ENCODE results near the gene ST3GAL3. TPM values are rescaled to one million over a fixed set of nuclear protein-coding genes. Genes with fewer than 3 reads are reported as not detected.

Gene ST3GAL3
- total and polyA plus RNA-seq, 2 of the 13 experiments (the other 11 are each of a cell fraction or from before 2014, with no cell fraction given): 5.1 to 8.1 TPM

- TF ChIP-seq MXD3 (CRISPR knock-in tag; IDR thresholded peaks at IDR 0.05): peak; percentile 78; the same call in 1 of the 2 replicates
- no peak for TF ChIP-seq ZNF10 (CRISPR knock-in tag; IDR thresholded peaks at IDR 0.05; ENCODE audit: borderline replicate concordance, low read depth)
- no peak for TF ChIP-seq SCMH1 (CRISPR knock-in tag; IDR thresholded peaks at IDR 0.05; ENCODE audit: borderline replicate concordance)
- TF ChIP-seq ZNF253 (CRISPR knock-in tag; IDR thresholded peaks at IDR 0.05; ENCODE audit: borderline replicate concordance): no peak
- TF ChIP-seq ZNF780A (CRISPR knock-in tag; IDR thresholded peaks at IDR 0.05): no peak
- TF ChIP-seq ZNF468 (CRISPR knock-in tag; IDR thresholded peaks at IDR 0.05): no peak
- TF ChIP-seq HNRNPH1 (optimal IDR thresholded peaks at IDR 0.05; ENCODE audit: low read depth, low read length): no peak
- 0 out of 2 replicates have a peak, but pooled peaks have one; percentile 19 for TF ChIP-seq WIZ (CRISPR knock-in tag; IDR thresholded peaks at IDR 0.05)
- TF ChIP-seq, protein P1, sequence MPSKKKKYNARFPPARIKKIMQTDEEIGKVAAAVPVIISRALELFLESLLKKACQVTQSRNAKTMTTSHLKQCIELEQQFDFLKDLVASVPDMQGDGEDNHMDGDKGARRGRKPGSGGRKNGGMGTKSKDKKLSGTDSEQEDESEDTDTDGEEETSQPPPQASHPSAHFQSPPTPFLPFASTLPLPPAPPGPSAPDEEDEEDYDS (CRISPR knock-in tag; IDR thresholded peaks at IDR 0.05): no peak
- no peak for TF ChIP-seq KDM6A (CRISPR knock-in tag; IDR thresholded peaks at IDR 0.05; ENCODE audit: low read depth)
- TF ChIP-seq, protein P2, sequence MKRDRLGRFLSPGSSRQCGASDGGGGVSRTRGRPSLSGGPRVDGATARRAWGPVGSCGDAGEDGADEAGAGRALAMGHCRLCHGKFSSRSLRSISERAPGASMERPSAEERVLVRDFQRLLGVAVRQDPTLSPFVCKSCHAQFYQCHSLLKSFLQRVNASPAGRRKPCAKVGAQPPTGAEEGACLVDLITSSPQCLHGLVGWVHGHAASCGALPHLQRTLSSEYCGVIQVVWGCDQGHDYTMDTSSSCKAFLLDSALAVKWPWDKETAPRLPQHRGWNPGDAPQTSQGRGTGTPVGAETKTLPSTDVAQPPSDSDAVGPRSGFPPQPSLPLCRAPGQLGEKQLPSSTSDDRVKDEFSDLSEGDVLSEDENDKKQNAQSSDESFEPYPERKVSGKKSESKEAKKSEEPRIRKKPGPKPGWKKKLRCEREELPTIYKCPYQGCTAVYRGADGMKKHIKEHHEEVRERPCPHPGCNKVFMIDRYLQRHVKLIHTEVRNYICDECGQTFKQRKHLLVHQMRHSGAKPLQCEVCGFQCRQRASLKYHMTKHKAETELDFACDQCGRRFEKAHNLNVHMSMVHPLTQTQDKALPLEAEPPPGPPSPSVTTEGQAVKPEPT (CRISPR knock-in tag; IDR thresholded peaks at IDR 0.05; ENCODE audit: low read depth): no peak
- TF ChIP-seq KLF11 (CRISPR knock-in tag; IDR thresholded peaks at IDR 0.05): no peak
- TF ChIP-seq ZNF850 (CRISPR knock-in tag; conservative IDR thresholded peaks at IDR 0.05): no peak
- TF ChIP-seq MAFG (CRISPR knock-in tag; IDR thresholded peaks at IDR 0.05): no peak
- peak; percentile 25; the same call in 1 of the 2 replicates for TF ChIP-seq BCL6 (CRISPR knock-in tag; IDR thresholded peaks at IDR 0.05)
- no peak for TF ChIP-seq NCOA1 (CRISPR knock-in tag; IDR thresholded peaks at IDR 0.05)
- TF ChIP-seq ZNF672 (CRISPR knock-in tag; IDR thresholded peaks at IDR 0.05): no peak
- no peak; the same call in 1 of the 2 replicates for TF ChIP-seq KLF12 (CRISPR knock-in tag; IDR thresholded peaks at IDR 0.05; ENCODE audit: borderline replicate concordance)
- TF ChIP-seq SNAPC4 (CRISPR knock-in tag; IDR thresholded peaks at IDR 0.05): no peak
- TF ChIP-seq CEBPG (CRISPR knock-in tag; IDR thresholded peaks at IDR 0.05): no peak
- TF ChIP-seq, protein P3, sequence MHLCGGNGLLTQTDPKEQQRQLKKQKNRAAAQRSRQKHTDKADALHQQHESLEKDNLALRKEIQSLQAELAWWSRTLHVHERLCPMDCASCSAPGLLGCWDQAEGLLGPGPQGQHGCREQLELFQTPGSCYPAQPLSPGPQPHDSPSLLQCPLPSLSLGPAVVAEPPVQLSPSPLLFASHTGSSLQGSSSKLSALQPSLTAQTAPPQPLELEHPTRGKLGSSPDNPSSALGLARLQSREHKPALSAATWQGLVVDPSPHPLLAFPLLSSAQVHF (CRISPR knock-in tag; IDR thresholded peaks at IDR 0.05): no peak
- peak; percentile 63 for TF ChIP-seq NFYB (CRISPR knock-in tag; IDR thresholded peaks at IDR 0.05)
- TF ChIP-seq NONO (IDR thresholded peaks at IDR 0.05): no peak
- TF ChIP-seq NONO (CRISPR knock-in tag; conservative IDR thresholded peaks at IDR 0.05): peak; percentile 51; the same call in 1 of the 2 replicates
Measured at GRCh38 chr1:43979528-43980254, 272.4 kb downstream of the ST3GAL3 start (continued).

Measured in HepG2 (cell line).